ENCODE results near the gene PAX9. TPM values are rescaled to one million over a fixed set of nuclear protein-coding genes. Genes with fewer than 3 reads are reported as not detected.

The PAX9 gene
- polyA plus RNA-seq, 1 donor from 2014 or later = not detected

DNA sequence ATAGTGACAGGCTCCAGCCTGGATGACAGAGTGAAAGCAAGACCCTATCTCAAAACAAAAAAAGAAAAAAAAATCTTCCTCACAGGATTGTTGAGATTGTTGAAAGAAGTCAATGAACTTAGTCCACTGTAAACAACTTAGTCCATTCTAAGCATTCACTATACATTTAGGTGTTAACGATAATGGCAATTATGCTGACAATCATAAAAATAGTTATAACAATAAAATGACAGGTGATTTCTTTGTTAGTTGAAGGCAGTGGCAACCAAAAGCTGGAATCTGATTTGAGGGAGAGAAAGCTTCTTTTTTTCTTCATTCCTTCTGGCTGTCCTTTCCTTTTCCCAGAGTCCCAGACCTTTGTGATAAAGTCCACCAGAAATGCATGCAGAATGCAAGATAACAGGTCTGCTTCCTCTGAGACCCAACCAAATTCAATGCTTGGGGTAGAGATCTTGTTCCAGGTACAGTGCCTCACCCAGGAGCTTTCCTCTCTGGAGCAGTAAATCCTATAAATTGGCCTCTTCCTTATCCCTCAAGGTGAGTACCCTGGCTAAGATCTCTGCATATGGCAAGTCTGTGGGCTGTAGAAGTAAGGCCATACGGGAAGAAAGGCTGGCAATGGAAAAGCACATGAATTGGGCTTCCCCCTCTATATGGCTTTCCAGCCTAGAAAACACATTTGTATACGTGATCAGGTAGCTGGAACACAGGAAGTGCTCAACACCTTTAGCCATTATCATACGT, 52.5 kb downstream of the PAX9 start:
- Histone ChIP-seq H3K36me3 (ENCODE audit: insufficient read depth, low read length) (no peaks in the 10 kb centered on the region), H3K4me3 (ENCODE audit: low read length) (no peak overlapping the region), H2AFZ (ENCODE audit: low read depth, low read length) (no peak overlapping the region), H3K9ac (ENCODE audit: low read length) (no peak overlapping the region), H3K4me2 (ENCODE audit: low read length) (no peak overlapping the region), H3K9me3 (ENCODE audit: low read length) (no peaks in the 10 kb centered on the region), H3K27ac (ENCODE audit: low read length) (no peak overlapping the region), H3K27me3 (ENCODE audit: insufficient read depth, low read depth, low read length) (no peaks in the 10 kb centered on the region), H3K9me2 (ENCODE audit: insufficient read depth, low read length) (no peaks in the 10 kb centered on the region), H4K20me1 (ENCODE audit: insufficient read depth) (no peaks in the 10 kb centered on the region), H3F3A (ENCODE audit: insufficient read depth, low read length, poor library complexity, severe bottlenecking) (no peaks in the 10 kb centered on the region), H3K79me2 (replicated peaks; ENCODE audit: insufficient read depth, low read length) (no peaks in the 10 kb centered on the region)
- TF ChIP-seq SMC3 (conservative IDR thresholded peaks at IDR 0.05; ENCODE audit: poor library complexity) (no peak), REST (IDR thresholded peaks at IDR 0.05; ENCODE audit: borderline replicate concordance) (no peak), RAD21 (conservative IDR thresholded peaks at IDR 0.05) (no peak), POLR2AphosphoS5 (IDR thresholded peaks at IDR 0.05) (no peak), EZH2 (IDR thresholded peaks at IDR 0.05; ENCODE audit: borderline replicate concordance, insufficient read depth, low read length, poor library complexity, severe bottlenecking) (no peak), TAF1 (IDR thresholded peaks at IDR 0.05; ENCODE audit: low read depth) (no peak), EP300 (conservative IDR thresholded peaks at IDR 0.05; ENCODE audit: poor library complexity, severe bottlenecking) (no peak), MXI1 (conservative IDR thresholded peaks at IDR 0.05; ENCODE audit: poor library complexity, severe bottlenecking) (no peak)
- TF ChIP-seq, protein P1, sequence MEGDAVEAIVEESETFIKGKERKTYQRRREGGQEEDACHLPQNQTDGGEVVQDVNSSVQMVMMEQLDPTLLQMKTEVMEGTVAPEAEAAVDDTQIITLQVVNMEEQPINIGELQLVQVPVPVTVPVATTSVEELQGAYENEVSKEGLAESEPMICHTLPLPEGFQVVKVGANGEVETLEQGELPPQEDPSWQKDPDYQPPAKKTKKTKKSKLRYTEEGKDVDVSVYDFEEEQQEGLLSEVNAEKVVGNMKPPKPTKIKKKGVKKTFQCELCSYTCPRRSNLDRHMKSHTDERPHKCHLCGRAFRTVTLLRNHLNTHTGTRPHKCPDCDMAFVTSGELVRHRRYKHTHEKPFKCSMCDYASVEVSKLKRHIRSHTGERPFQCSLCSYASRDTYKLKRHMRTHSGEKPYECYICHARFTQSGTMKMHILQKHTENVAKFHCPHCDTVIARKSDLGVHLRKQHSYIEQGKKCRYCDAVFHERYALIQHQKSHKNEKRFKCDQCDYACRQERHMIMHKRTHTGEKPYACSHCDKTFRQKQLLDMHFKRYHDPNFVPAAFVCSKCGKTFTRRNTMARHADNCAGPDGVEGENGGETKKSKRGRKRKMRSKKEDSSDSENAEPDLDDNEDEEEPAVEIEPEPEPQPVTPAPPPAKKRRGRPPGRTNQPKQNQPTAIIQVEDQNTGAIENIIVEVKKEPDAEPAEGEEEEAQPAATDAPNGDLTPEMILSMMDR (IDR thresholded peaks at IDR 0.05; ENCODE audit: poor library complexity, severe bottlenecking) = no peak

DNA sequence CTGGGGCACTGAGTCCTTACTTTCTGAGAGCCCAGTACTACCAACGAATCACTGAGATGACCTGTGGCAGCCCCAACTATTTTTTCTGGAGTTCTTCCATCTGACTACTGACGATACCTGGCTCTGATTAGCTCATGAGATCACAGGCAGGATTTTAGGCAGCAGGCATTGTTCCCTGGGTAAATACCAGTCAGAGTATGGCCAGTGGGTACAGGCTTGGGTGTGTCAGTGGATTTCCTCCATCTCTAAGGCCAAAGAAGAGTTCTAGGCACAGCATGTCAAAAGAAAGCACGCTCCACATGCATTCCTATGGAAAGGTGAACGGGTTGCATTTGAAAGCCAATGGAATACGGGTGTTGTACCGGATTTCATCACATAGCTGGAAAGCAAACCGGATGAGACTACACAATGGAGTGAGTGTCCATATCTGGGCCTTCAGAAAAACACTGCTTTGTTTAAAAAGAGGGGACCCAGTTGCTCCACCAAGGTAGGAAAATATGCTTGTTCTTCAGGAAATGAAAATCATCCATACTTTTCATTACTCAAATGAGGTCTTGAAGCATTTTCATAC, 55.0 kb downstream of the PAX9 start:
- H3K9ac ChIP-seq (ENCODE audit: low read length) = no peak overlapping the region

More for the DNA sequence above, 55.0 kb downstream of the PAX9 start:
- Histone ChIP-seq H3K36me3 (ENCODE audit: insufficient read depth, low read length) (no peaks in the 10 kb centered on the region), H3K9me3 (ENCODE audit: low read length) (no peaks in the 10 kb centered on the region), H2AFZ (ENCODE audit: low read depth, low read length) (no peak overlapping the region), H3K27ac (ENCODE audit: low read length) (no peak overlapping the region), H3K79me2 (replicated peaks; ENCODE audit: insufficient read depth, low read length) (no peaks in the 10 kb centered on the region), H3K27me3 (ENCODE audit: insufficient read depth, low read depth, low read length) (no peaks in the 10 kb centered on the region), H3K4me2 (ENCODE audit: low read length) (no peak overlapping the region), H4K20me1 (ENCODE audit: insufficient read depth) (no peaks in the 10 kb centered on the region), H3K9me2 (ENCODE audit: insufficient read depth, low read length) (no peaks in the 10 kb centered on the region), H3F3A (ENCODE audit: insufficient read depth, low read length, poor library complexity, severe bottlenecking) (no peaks in the 10 kb centered on the region), H3K4me3 (ENCODE audit: low read length) (no peak overlapping the region)
- TF ChIP-seq SMC3 (conservative IDR thresholded peaks at IDR 0.05; ENCODE audit: poor library complexity) (no peak), RAD21 (conservative IDR thresholded peaks at IDR 0.05) (no peak), EZH2 (IDR thresholded peaks at IDR 0.05; ENCODE audit: borderline replicate concordance, insufficient read depth, low read length, poor library complexity, severe bottlenecking) (no peak), EP300 (conservative IDR thresholded peaks at IDR 0.05; ENCODE audit: poor library complexity, severe bottlenecking) (no peak), POLR2AphosphoS5 (IDR thresholded peaks at IDR 0.05) (no peak), REST (IDR thresholded peaks at IDR 0.05; ENCODE audit: borderline replicate concordance) (no peak), MXI1 (conservative IDR thresholded peaks at IDR 0.05; ENCODE audit: poor library complexity, severe bottlenecking) (no peak)

Measured in neural cell (in vitro differentiated cells).